Measurements from ENCODE around the gene ATP10A. TPM values are rescaled to one million over a fixed set of nuclear protein-coding genes. Genes with fewer than 3 reads are reported as not detected.

Gene ATP10A
- total and polyA plus RNA-seq, 12 donors = 0.67 to 31.8 (median 16.1) TPM

GRCh38 chr15:25770618-25771337 is 92.3 kb downstream of the ATP10A start:
- Histone ChIP-seq H3K4me1 (replicated peaks in 1 of 2) (peaks cover 0 to 4% of the 10 kb centered on the region in 2 donors), H3K27me3 (no peaks in the 10 kb centered on the region), H3K4me3 (no peak overlapping the region), H3K36me3 (replicated peaks in 1 of 2) (no peaks in the 10 kb centered on the region), H3K27ac (no peak overlapping the region), H3K9me3 (replicated peaks in 1 of 3) (no peaks in the 10 kb centered on the region)
- WGBS, 4 donors = 72 to 80% (median 75%) methylated on average over 12 to 14 of the region's 14 CpGs
- intact Hi-C loops (cut with DNase I) = loop anchor here in 1 of 2 donors (10.0 kb wide), 1 partner anchor 94 kb away; the partner anchor contains the start of gene ATP10A
- no peak for DNase-seq
- TF ChIP-seq CTCF (IDR thresholded peaks at IDR 0.05) (no peak), POLR2A (IDR thresholded peaks at IDR 0.05) (no peak)

- intact Hi-C loops (cut with DNase I) = loop anchor here in 1 of 2 donors (10.0 kb wide), 1 partner anchor 95 kb away; the partner anchor contains the start of gene ATP10A
- no peak for DNase-seq
- TF ChIP-seq CTCF (IDR thresholded peaks at IDR 0.05) (no peak), POLR2A (IDR thresholded peaks at IDR 0.05) (no peak)
- Histone ChIP-seq H3K36me3 (replicated peaks in 1 of 2) (no peaks in the 10 kb centered on the region), H3K4me1 (replicated peaks in 1 of 2) (peaks cover 0 to 4% of the 10 kb centered on the region in 2 donors), H3K9me3 (replicated peaks in 1 of 3) (no peaks in the 10 kb centered on the region), H3K27me3 (no peaks in the 10 kb centered on the region), H3K4me3 (no peak overlapping the region), H3K27ac (no peak overlapping the region)
- WGBS, 4 donors = 94 to 98% (median 95%) methylated on average over 6 to 14 of the region's 14 CpGs
Measured at GRCh38 chr15:25770031-25770430, 93.1 kb downstream of the ATP10A start.

- Histone ChIP-seq H3K9me3 (replicated peaks in 1 of 3) (no peaks in the 10 kb centered on the region), H3K4me1 (replicated peaks in 1 of 2) (peaks cover 0 to 4% of the 10 kb centered on the region in 2 donors), H3K27me3 (no peaks in the 10 kb centered on the region), H3K36me3 (replicated peaks in 1 of 2) (no peaks in the 10 kb centered on the region), H3K27ac (no peak overlapping the region), H3K4me3 (no peak overlapping the region)
- intact Hi-C loops (cut with DNase I) = loop anchor here in 1 of 2 donors (10.0 kb wide), 1 partner anchor 167 kb away; no protein-coding TSS in a partner anchor
- 82 to 100% (median 97%) methylated on average over 1 of the region's 1 CpG for WGBS, 4 donors
- no peak for DNase-seq
- no peak for TF ChIP-seq POLR2A (IDR thresholded peaks at IDR 0.05)
- TF ChIP-seq CTCF (IDR thresholded peaks at IDR 0.05) = no peak
Measured at GRCh38 chr15:25768271-25768670, 94.9 kb downstream of the ATP10A start.

GRCh38 chr15:25767356-25768151 is 95.6 kb downstream of the ATP10A start:
- Histone ChIP-seq H3K9me3 (replicated peaks in 1 of 3) (no peaks in the 10 kb centered on the region), H3K27me3 (no peaks in the 10 kb centered on the region), H3K4me3 (no peak overlapping the region), H3K4me1 (replicated peaks in 1 of 2) (no peaks in the 10 kb centered on the region), H3K36me3 (replicated peaks in 1 of 2) (no peaks in the 10 kb centered on the region), H3K27ac (no peak overlapping the region)
- no peak for TF ChIP-seq CTCF (IDR thresholded peaks at IDR 0.05)
- no peak for TF ChIP-seq POLR2A (IDR thresholded peaks at IDR 0.05)
- 87 to 100% (median 92%) methylated on average over 2 to 13 of the region's 13 CpGs for WGBS, 4 donors
- peak in 1 of 7 donors; percentile 31 for DNase-seq
- intact Hi-C loops (cut with DNase I) = loop anchor here in 1 of 2 donors (10.0 kb wide), 1 partner anchor 167 kb away; no protein-coding TSS in a partner anchor

All from adrenal gland (tissue), 12 donors.